ENCODE data around the gene ELMO1.

The ELMO1 gene

DNA sequence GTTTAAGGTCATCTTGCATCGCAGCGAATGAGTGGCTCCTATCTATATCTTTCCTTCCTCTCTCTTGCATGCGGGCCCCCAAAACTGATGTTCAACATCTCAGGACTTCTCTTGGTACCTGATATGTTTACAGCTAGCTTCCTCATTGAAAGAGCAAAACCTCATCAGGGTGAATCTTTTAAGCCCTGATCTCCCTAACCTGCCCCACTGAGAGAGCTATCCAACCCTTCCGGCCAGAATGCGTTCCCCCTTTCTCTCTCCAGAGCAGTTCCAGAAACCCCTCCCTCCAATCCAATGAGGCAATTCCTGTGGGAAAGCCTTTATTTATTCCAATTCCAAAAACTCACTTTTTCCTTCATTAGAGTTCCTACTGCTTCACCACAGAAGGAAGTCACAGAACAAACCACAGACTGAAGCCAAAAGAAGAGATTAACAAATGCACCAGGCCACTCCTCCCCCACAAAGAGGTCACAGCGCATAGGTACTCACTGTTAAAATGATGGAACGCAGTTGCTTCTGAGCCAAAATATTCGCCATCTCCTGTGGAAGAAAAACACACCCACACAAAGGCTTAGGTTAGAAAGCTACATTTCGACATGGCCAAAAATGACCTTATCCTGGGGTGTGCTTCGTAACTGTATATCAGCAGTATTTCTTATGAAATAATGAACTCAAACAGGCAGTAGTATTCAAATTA lies 232.4 kb downstream of the ELMO1 start:
- Histone ChIP-seq H3K27ac (ENCODE audit: low read length) (no peak overlapping the region), H3K4me3 (ENCODE audit: low read depth in 1 of 2, low read length in 2 of 2) (no peak overlapping the region), H2AFZ (ENCODE audit: low read depth, low read length) (no peak overlapping the region), H3K9ac (ENCODE audit: low read depth, low read length) (no peak overlapping the region), H3K4me1 (ENCODE audit: insufficient read depth, low read length) (no peaks in the 10 kb centered on the region), H3K36me3 (ENCODE audit: insufficient read depth, low read length) (peaks cover 30% of the 10 kb centered on the region), H3K27me3 (ENCODE audit: insufficient read depth, low read length, poor library complexity) (no peaks in the 10 kb centered on the region), H3K9me3 (ENCODE audit: insufficient read depth, low read length, severe bottlenecking) (no peaks in the 10 kb centered on the region), H3K4me2 (ENCODE audit: insufficient read depth, low read length) (no peak overlapping the region), H4K20me1 (ENCODE audit: insufficient read depth, low read length) (no peaks in the 10 kb centered on the region), H3K79me2 (ENCODE audit: insufficient read depth, low read length) (no peaks in the 10 kb centered on the region)
- no peak for TF ChIP-seq EZH2 (IDR thresholded peaks at IDR 0.05; ENCODE audit: borderline replicate concordance, low read depth, low read length, severe bottlenecking)
- no peak for TF ChIP-seq CTCF (IDR thresholded peaks at IDR 0.05; ENCODE audit: borderline replicate concordance, extremely low read depth, low read length, poor library complexity, severe bottlenecking)
- DNase-seq (no peak), ATAC-seq (ENCODE audit: insufficient read depth, low read depth) (no peak)

GRCh38 chr7:37215290-37215923 lies 233.3 kb downstream of the ELMO1 start:
- H3K4me1 ChIP-seq (ENCODE audit: insufficient read depth, low read length): no peaks in the 10 kb centered on the region
- H3K4me2 ChIP-seq (ENCODE audit: insufficient read depth, low read length): no peak overlapping the region
- no peaks in the 10 kb centered on the region for H3K9me3 ChIP-seq (ENCODE audit: insufficient read depth, low read length, severe bottlenecking)
- DNase-seq: no peak
- peaks cover 29% of the 10 kb centered on the region for H3K36me3 ChIP-seq (ENCODE audit: insufficient read depth, low read length)
- ATAC-seq (ENCODE audit: insufficient read depth, low read depth): no peak
- H3K27me3 ChIP-seq (ENCODE audit: insufficient read depth, low read length, poor library complexity): no peaks in the 10 kb centered on the region
- H3K27ac ChIP-seq (ENCODE audit: low read length): no peak overlapping the region
- no peak overlapping the region for H2AFZ ChIP-seq (ENCODE audit: low read depth, low read length)
- H4K20me1 ChIP-seq (ENCODE audit: insufficient read depth, low read length): no peaks in the 10 kb centered on the region
- no peak for TF ChIP-seq CTCF (IDR thresholded peaks at IDR 0.05; ENCODE audit: borderline replicate concordance, extremely low read depth, low read length, poor library complexity, severe bottlenecking)
- no peak for TF ChIP-seq EZH2 (IDR thresholded peaks at IDR 0.05; ENCODE audit: borderline replicate concordance, low read depth, low read length, severe bottlenecking)
- H3K9ac ChIP-seq (ENCODE audit: low read depth, low read length): no peak overlapping the region
- H3K4me3 ChIP-seq (ENCODE audit: low read depth in 1 of 2, low read length in 2 of 2): no peak overlapping the region
- no peaks in the 10 kb centered on the region for H3K79me2 ChIP-seq (ENCODE audit: insufficient read depth, low read length)

- H3K4me1 ChIP-seq (ENCODE audit: insufficient read depth, low read length): no peaks in the 10 kb centered on the region
Observed at GRCh38 chr7:37212556-37212955, 236.1 kb downstream of the ELMO1 start.

More at GRCh38 chr7:37212556-37212955, 236.1 kb downstream of the ELMO1 start:
- no peak for ATAC-seq (ENCODE audit: insufficient read depth, low read depth)
- H3K4me2 ChIP-seq (ENCODE audit: insufficient read depth, low read length): no peak overlapping the region
- H3K27me3 ChIP-seq (ENCODE audit: insufficient read depth, low read length, poor library complexity): no peaks in the 10 kb centered on the region
- H3K9ac ChIP-seq (ENCODE audit: low read depth, low read length): no peak overlapping the region
- no peak for TF ChIP-seq CTCF (IDR thresholded peaks at IDR 0.05; ENCODE audit: borderline replicate concordance, extremely low read depth, low read length, poor library complexity, severe bottlenecking)
- TF ChIP-seq EZH2 (IDR thresholded peaks at IDR 0.05; ENCODE audit: borderline replicate concordance, low read depth, low read length, severe bottlenecking): no peak
- H3K9me3 ChIP-seq (ENCODE audit: insufficient read depth, low read length, severe bottlenecking): no peaks in the 10 kb centered on the region
- no peaks in the 10 kb centered on the region for H3K79me2 ChIP-seq (ENCODE audit: insufficient read depth, low read length)
- no peak overlapping the region for H3K4me3 ChIP-seq (ENCODE audit: low read depth in 1 of 2, low read length in 2 of 2)
- DNase-seq: no peak
- H3K27ac ChIP-seq (ENCODE audit: low read length): no peak overlapping the region
- no peaks in the 10 kb centered on the region for H4K20me1 ChIP-seq (ENCODE audit: insufficient read depth, low read length)
- no peak overlapping the region for H2AFZ ChIP-seq (ENCODE audit: low read depth, low read length)
- H3K36me3 ChIP-seq (ENCODE audit: insufficient read depth, low read length): peaks cover 43% of the 10 kb centered on the region

Measured in DND-41 (cell line).